ENCODE results near the gene FNIP2. TPM values are rescaled to one million over a fixed set of nuclear protein-coding genes. Genes with fewer than 3 reads are reported as not detected.

The FNIP2 gene
- total and polyA plus RNA-seq, 10 of the 15 experiments (the other 5 are each of a cell fraction or from before 2014, with no cell fraction given), result 0.03 to 0.38 (median 0.15) TPM

DNA sequence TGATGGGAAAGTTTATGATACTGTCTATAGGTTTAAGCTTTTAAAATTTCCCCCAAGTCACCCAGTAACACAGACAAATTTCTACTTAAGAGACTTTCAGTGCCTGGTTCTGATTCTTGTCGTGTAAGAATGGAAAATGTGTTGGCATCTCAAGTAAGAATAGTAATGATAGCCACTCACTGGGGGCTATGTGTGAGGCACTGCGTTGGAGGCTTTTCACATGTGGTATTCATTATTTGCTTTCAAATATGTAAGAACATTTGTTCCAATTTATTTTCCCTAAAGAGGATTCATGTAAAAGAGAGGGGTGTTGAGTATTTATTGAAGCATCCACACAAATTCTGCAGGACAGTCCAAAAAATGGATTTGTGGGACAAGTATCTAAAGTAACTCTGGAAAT is 143.6 kb downstream of the FNIP2 start:
- Histone ChIP-seq H3K9ac (ENCODE audit: control insufficient read depth, insufficient read depth, low read length) (no peak overlapping the region), H3K27me3 (replicated peaks in 1 of 2; ENCODE audit: control insufficient read depth in 2 of 2, insufficient read depth in 2 of 2, low read length in 1 of 2) (no peaks in the 10 kb centered on the region), H3K4me2 (ENCODE audit: control insufficient read depth, insufficient read depth) (no peak overlapping the region), H3K27ac (ENCODE audit: control insufficient read depth, insufficient read depth) (no peak overlapping the region), H3K36me3 (ENCODE audit: control insufficient read depth in 2 of 2, insufficient read depth in 2 of 2, low read length in 1 of 2) (no peaks in the 10 kb centered on the region), H3K79me2 (ENCODE audit: control insufficient read depth, insufficient read depth, low read length) (no peaks in the 10 kb centered on the region), H3K9me3 (replicated peaks; ENCODE audit: control insufficient read depth, insufficient read depth, low read length) (no peaks in the 10 kb centered on the region), H3K4me3 (no peak overlapping the region), H3K4me1 (ENCODE audit: control insufficient read depth, insufficient read depth, low read length) (no peaks in the 10 kb centered on the region), H4K20me1 (ENCODE audit: control insufficient read depth, insufficient read depth) (no peaks in the 10 kb centered on the region), H2AFZ (ENCODE audit: control insufficient read depth, low read depth, low read length) (no peak overlapping the region)
- in situ Hi-C loops (cut with MboI), result no loop called here
- TF ChIP-seq SUPT20H (IDR thresholded peaks at IDR 0.05; ENCODE audit: borderline replicate concordance, control insufficient read depth, low read depth, low read length) (no peak), HDAC6 (IDR thresholded peaks at IDR 0.05; ENCODE audit: unreplicated experiment) (no peak), SREBF2 (IDR thresholded peaks at IDR 0.05; ENCODE audit: low read length) (no peak), RBBP5 (conservative IDR thresholded peaks at IDR 0.05) (no peak)
- SMC1A ChIA-PET (ENCODE audit: uncharacterized antibody, unreplicated experiment), result interaction anchor here (1.4 kb wide), 1 partner anchor 55 kb away, joined by 3 read pairs; no protein-coding TSS in a partner anchor
- intact Hi-C loops (cut with micrococcal nuclease; ENCODE audit: unreplicated experiment), result no loop called here
- FAIRE-seq, result no peak
- CTCF ChIA-PET, result interaction anchor here (1.0 kb wide), 1 partner anchor 50 kb away, joined by 4 read pairs; no protein-coding TSS in a partner anchor
- RAD21 ChIA-PET (ENCODE audit: unreplicated experiment), result interaction anchor here (1.2 kb wide), 1 partner anchor 104 kb away, joined by 3 read pairs; no protein-coding TSS in a partner anchor
- no peak for DNase-seq (ENCODE audit: low read depth, low spot score)
- POLR2A ChIA-PET, result no interaction called here
- no TSS peak for BruUV-seq (replicated peaks)
- 22% methylated on average over 2 of the region's 2 CpGs for WGBS (ENCODE audit: insufficient coverage, insufficient replicate concordance, low lambda C conversion rate, missing lambda C conversion rate)
- no peak for ATAC-seq

DNA sequence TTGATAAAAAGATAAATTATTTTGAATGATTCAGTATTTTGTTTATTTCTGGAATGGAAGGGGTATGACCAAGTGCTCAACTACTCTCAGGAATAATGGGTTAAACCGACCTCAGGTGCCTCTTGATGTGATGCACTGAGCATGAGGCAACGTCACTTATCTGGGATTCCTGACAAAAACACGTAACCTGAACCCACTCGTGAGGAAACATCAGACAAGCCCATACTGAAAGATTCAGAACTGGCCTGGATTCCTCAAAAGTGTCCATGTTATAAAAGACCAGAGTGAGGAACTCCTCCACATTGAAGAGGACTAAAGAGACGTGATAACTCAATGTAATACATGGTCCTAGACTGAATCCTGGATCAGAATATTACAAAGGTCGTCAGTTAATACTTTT is 144.0 kb downstream of the FNIP2 start:
- no TSS peak for BruUV-seq (replicated peaks)
- Histone ChIP-seq H4K20me1 (ENCODE audit: control insufficient read depth, insufficient read depth) (no peaks in the 10 kb centered on the region), H3K79me2 (ENCODE audit: control insufficient read depth, insufficient read depth, low read length) (no peaks in the 10 kb centered on the region), H3K4me3 (no peak overlapping the region), H3K4me1 (ENCODE audit: control insufficient read depth, insufficient read depth, low read length) (no peaks in the 10 kb centered on the region), H3K4me2 (ENCODE audit: control insufficient read depth, insufficient read depth) (no peak overlapping the region), H3K27me3 (replicated peaks in 1 of 2; ENCODE audit: control insufficient read depth in 2 of 2, insufficient read depth in 2 of 2, low read length in 1 of 2) (no peaks in the 10 kb centered on the region), H3K9ac (ENCODE audit: control insufficient read depth, insufficient read depth, low read length) (no peak overlapping the region), H3K9me3 (replicated peaks; ENCODE audit: control insufficient read depth, insufficient read depth, low read length) (no peaks in the 10 kb centered on the region), H2AFZ (ENCODE audit: control insufficient read depth, low read depth, low read length) (no peak overlapping the region), H3K36me3 (ENCODE audit: control insufficient read depth in 2 of 2, insufficient read depth in 2 of 2, low read length in 1 of 2) (no peaks in the 10 kb centered on the region), H3K27ac (ENCODE audit: control insufficient read depth, insufficient read depth) (no peak overlapping the region)
- in situ Hi-C loops (cut with MboI) (no loop called here), intact Hi-C loops (cut with micrococcal nuclease; ENCODE audit: unreplicated experiment) (no loop called here)
- SMC1A ChIA-PET (ENCODE audit: uncharacterized antibody, unreplicated experiment), result interaction anchor here (0.9 to 1.4 kb wide), 2 partner anchors 56 to 201 kb away, joined by 3 read pairs; no protein-coding TSS in a partner anchor
- no peak for FAIRE-seq
- ATAC-seq, result no peak
- POLR2A ChIA-PET, result no interaction called here
- 19% methylated on average over 6 of the region's 6 CpGs for WGBS (ENCODE audit: insufficient coverage, insufficient replicate concordance, low lambda C conversion rate, missing lambda C conversion rate)
- CTCF ChIA-PET, result interaction anchor here (1.0 kb wide), 1 partner anchor 51 kb away, joined by 4 read pairs; no protein-coding TSS in a partner anchor
- DNase-seq (ENCODE audit: low read depth, low spot score), result no peak
- RAD21 ChIA-PET (ENCODE audit: unreplicated experiment), result interaction anchor here (1.2 kb wide), 1 partner anchor 104 kb away, joined by 3 read pairs; no protein-coding TSS in a partner anchor
- no peak for TF ChIP-seq RCOR1 (conservative IDR thresholded peaks at IDR 0.05; ENCODE audit: low read depth, low read length)
- no peak for TF ChIP-seq EP300 (IDR thresholded peaks at IDR 0.05; ENCODE audit: borderline replicate concordance in 1 of 2, control insufficient read depth in 1 of 2, low read depth in 2 of 2, low read length in 2 of 2)
- no peak for TF ChIP-seq ZZZ3 (IDR thresholded peaks at IDR 0.05; ENCODE audit: control insufficient read depth, insufficient read length, low read depth)
- TF ChIP-seq CREB1 (IDR thresholded peaks at IDR 0.05; ENCODE audit: low read depth), result no peak
- TF ChIP-seq CBX3 (IDR thresholded peaks at IDR 0.05; ENCODE audit: borderline replicate concordance, low read depth), result no peak
- TF ChIP-seq, protein P1, sequence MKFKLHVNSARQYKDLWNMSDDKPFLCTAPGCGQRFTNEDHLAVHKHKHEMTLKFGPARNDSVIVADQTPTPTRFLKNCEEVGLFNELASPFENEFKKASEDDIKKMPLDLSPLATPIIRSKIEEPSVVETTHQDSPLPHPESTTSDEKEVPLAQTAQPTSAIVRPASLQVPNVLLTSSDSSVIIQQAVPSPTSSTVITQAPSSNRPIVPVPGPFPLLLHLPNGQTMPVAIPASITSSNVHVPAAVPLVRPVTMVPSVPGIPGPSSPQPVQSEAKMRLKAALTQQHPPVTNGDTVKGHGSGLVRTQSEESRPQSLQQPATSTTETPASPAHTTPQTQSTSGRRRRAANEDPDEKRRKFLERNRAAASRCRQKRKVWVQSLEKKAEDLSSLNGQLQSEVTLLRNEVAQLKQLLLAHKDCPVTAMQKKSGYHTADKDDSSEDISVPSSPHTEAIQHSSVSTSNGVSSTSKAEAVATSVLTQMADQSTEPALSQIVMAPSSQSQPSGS (IDR thresholded peaks at IDR 0.05; ENCODE audit: low read length), result no peak
- TF ChIP-seq, protein P2, sequence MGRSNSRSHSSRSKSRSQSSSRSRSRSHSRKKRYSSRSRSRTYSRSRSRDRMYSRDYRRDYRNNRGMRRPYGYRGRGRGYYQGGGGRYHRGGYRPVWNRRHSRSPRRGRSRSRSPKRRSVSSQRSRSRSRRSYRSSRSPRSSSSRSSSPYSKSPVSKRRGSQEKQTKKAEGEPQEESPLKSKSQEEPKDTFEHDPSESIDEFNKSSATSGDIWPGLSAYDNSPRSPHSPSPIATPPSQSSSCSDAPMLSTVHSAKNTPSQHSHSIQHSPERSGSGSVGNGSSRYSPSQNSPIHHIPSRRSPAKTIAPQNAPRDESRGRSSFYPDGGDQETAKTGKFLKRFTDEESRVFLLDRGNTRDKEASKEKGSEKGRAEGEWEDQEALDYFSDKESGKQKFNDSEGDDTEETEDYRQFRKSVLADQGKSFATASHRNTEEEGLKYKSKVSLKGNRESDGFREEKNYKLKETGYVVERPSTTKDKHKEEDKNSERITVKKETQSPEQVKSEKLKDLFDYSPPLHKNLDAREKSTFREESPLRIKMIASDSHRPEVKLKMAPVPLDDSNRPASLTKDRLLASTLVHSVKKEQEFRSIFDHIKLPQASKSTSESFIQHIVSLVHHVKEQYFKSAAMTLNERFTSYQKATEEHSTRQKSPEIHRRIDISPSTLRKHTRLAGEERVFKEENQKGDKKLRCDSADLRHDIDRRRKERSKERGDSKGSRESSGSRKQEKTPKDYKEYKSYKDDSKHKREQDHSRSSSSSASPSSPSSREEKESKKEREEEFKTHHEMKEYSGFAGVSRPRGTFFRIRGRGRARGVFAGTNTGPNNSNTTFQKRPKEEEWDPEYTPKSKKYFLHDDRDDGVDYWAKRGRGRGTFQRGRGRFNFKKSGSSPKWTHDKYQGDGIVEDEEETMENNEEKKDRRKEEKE (IDR thresholded peaks at IDR 0.05), result no peak
- no peak for TF ChIP-seq RAD21 (IDR thresholded peaks at IDR 0.05; ENCODE audit: insufficient read depth, low read depth, low read length)
- TF ChIP-seq NFXL1 (IDR thresholded peaks at IDR 0.05; ENCODE audit: borderline replicate concordance), result no peak

All from GM12878 (cell line).